Measurements from ENCODE around the gene CCDC180. TPM values are rescaled to one million over a fixed set of nuclear protein-coding genes. Genes with fewer than 3 reads are reported as not detected.

Gene CCDC180
- total and polyA plus RNA-seq, 10 of the 15 experiments (the other 5 are each of a cell fraction or from before 2014, with no cell fraction given): 0.31 to 1.1 (median 0.57) TPM

DNA sequence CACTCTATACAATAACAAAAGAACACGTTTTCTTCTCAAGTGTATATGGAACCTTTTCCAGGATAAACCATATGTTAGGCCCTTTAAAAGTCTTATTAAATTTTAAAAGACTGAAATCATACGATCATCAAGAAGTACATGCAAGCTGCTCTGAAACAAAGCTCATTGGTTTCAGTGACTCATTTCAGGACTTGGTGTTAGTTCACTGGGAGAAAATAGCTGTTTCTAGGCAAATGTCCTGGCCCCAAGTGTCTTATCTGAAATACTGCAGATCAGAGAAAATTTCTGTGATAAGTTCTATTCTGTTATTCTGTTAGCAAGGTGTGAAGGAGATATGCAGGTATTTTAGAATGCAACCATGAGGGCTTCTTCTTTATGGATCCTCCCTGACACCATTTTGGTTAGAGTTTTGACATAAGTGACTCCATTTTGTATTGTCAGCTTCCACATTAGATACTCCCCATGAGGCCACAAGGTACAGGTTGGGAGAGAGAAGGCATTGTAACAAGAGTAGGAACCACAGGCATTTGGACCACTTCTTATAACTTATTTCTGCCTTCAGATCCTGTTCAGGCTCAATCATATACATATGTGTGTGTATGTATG lies 7.5 kb upstream of the CCDC180 start (continued):
- TF ChIP-seq HDGF (IDR thresholded peaks at IDR 0.05) (no peak), GATAD2B (conservative IDR thresholded peaks at IDR 0.05; ENCODE audit: low read depth) (no peak), CHD4 (IDR thresholded peaks at IDR 0.05) (no peak), CBX3 (IDR thresholded peaks at IDR 0.05; ENCODE audit: borderline replicate concordance, low read depth) (no peak), PAX8 (IDR thresholded peaks at IDR 0.05) (no peak), PRDM15 (CRISPR knock-in tag; IDR thresholded peaks at IDR 0.05) (no peak), SIX5 (IDR thresholded peaks at IDR 0.05; ENCODE audit: low read depth, low read length, severe bottlenecking) (no peak), RFX5 (IDR thresholded peaks at IDR 0.05; ENCODE audit: low read depth, low read length) (peak; percentile 76), MEF2A (IDR thresholded peaks at IDR 0.05; ENCODE audit: insufficient read depth, low read depth, low read length) (peak; percentile 97), USF1 (IDR thresholded peaks at IDR 0.05; ENCODE audit: borderline replicate concordance, extremely low read length, insufficient read depth, low read depth, low read length) (no peak), MYC (IDR thresholded peaks at IDR 0.05; ENCODE audit: insufficient read depth, insufficient read length, insufficient replicate concordance, low read length, severe bottlenecking) (no peak), IRF3 (IDR thresholded peaks at IDR 0.05) (no peak), TCF3 (IDR thresholded peaks at IDR 0.05; ENCODE audit: borderline replicate concordance, insufficient read depth, low read depth, low read length) (no peak), WRNIP1 (IDR thresholded peaks at IDR 0.05; ENCODE audit: borderline replicate concordance, low read depth, low read length) (no peak), STAT1 (conservative IDR thresholded peaks at IDR 0.05) (no peak)
- TF ChIP-seq, protein P1, sequence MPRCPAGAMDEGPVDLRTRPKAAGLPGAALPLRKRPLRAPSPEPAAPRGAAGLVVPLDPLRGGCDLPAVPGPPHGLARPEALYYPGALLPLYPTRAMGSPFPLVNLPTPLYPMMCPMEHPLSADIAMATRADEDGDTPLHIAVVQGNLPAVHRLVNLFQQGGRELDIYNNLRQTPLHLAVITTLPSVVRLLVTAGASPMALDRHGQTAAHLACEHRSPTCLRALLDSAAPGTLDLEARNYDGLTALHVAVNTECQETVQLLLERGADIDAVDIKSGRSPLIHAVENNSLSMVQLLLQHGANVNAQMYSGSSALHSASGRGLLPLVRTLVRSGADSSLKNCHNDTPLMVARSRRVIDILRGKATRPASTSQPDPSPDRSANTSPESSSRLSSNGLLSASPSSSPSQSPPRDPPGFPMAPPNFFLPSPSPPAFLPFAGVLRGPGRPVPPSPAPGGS (IDR thresholded peaks at IDR 0.05; ENCODE audit: borderline replicate concordance, insufficient read depth, low read depth, low read length, poor library complexity, severe bottlenecking): no peak
- TF ChIP-seq, protein P2, sequence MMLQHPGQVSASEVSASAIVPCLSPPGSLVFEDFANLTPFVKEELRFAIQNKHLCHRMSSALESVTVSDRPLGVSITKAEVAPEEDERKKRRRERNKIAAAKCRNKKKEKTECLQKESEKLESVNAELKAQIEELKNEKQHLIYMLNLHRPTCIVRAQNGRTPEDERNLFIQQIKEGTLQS (IDR thresholded peaks at IDR 0.05; ENCODE audit: borderline replicate concordance, extremely low read depth, low read depth, low read length): no peak
